ENCODE measurements around the gene RBM14.

DNA sequence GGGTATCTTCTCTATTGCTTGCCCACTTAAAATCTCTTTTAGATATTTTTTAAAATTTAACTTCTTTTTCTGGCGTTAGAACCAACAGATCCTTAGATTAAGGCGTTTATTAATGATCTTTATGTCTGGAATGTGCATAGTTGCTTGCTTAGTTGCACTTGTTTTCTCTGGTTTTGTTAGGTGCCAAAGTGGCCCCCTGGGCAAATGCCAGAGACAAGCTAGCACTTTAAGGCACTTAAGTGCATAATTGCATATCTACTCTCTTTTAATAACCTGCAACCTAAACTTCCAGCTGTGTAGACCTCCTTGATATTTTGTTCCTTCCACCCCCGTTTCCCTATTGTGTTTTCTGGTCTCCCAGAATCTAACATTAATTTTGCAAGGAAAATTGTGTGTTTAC, 25.4 kb downstream of the RBM14 start:
- TF ChIP-seq, protein P1, sequence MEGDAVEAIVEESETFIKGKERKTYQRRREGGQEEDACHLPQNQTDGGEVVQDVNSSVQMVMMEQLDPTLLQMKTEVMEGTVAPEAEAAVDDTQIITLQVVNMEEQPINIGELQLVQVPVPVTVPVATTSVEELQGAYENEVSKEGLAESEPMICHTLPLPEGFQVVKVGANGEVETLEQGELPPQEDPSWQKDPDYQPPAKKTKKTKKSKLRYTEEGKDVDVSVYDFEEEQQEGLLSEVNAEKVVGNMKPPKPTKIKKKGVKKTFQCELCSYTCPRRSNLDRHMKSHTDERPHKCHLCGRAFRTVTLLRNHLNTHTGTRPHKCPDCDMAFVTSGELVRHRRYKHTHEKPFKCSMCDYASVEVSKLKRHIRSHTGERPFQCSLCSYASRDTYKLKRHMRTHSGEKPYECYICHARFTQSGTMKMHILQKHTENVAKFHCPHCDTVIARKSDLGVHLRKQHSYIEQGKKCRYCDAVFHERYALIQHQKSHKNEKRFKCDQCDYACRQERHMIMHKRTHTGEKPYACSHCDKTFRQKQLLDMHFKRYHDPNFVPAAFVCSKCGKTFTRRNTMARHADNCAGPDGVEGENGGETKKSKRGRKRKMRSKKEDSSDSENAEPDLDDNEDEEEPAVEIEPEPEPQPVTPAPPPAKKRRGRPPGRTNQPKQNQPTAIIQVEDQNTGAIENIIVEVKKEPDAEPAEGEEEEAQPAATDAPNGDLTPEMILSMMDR (IDR thresholded peaks at IDR 0.05) = no peak
- TF ChIP-seq POLR2A (IDR thresholded peaks at IDR 0.05) = no peak

All from body of pancreas (tissue), 4 donors.